Upper lobe of right lung (tissue), 1 donor: Measurements from ENCODE around the gene N4BP2L2. TPM values are rescaled to one million over a fixed set of nuclear protein-coding genes. Genes with fewer than 3 reads are reported as not detected.

ENCODE experiments used
- ATAC-seq: fragments of 200-7000 bp; cut with Tn5 transposase; one replicate; pipeline ENCODE4 v1.9.1; 2020; ENCODE audit warnings: mild to moderate bottlenecking, moderate library complexity
- DNase-seq: peaks from one replicate; pipeline ENCODE4 v3.0.0-alpha.2; 2020
- H3K27ac ChIP-seq: fragments of 200-600 bp; one replicate; pipeline ENCODE4 v1.8.0; 2022
- H3K27me3 ChIP-seq: fragments of 200-600 bp; one replicate; pipeline ENCODE4 v1.8.0; 2022; ENCODE audit warnings: mild to moderate bottlenecking
- H3K36me3 ChIP-seq: fragments of 200-600 bp; one replicate; pipeline ENCODE4 v1.8.0; 2022
- H3K4me1 ChIP-seq: fragments of 200-600 bp; one replicate; pipeline ENCODE4 v1.8.0; 2022
- H3K4me3 ChIP-seq: fragments of 200-600 bp; one replicate; pipeline ENCODE4 v1.8.0; 2022; ENCODE audit warnings: mild to moderate bottlenecking
- H3K9me3 ChIP-seq: fragments of 200-600 bp; one replicate; pipeline ENCODE4 v1.8.0; 2022
- CTCF ChIP-seq: fragments of 200-600 bp; IDR thresholded peaks from one replicate; pipeline ENCODE4 v1.8.0; 2022; ENCODE audit warnings: antibody characterized with exemption
- intact Hi-C: fragments of 100-400 bp; cut with DNase I; formaldehyde crosslinking; loops from one replicate; pipeline ENCODE4 v1.11.0; 2022
- total RNA-seq: library from RNA; stranded (reverse); fragmentation: NEBNext Ultra II Directional; extraction: Animal tissue kit (Norgen Biotek cat#: 25700); gene quantifications from one replicate; pipeline ENCODE4 v1.2.1, GENCODE V29; 2021
- donor health status: DM: no; HTN: yes; CAD: no; lungs with severe emphysema.

The N4BP2L2 gene
- total RNA-seq, 1 donor from 2014 or later: 168 TPM

- Histone ChIP-seq H3K9me3 (no peaks in the 10 kb centered on the region), H3K27me3 (no peaks in the 10 kb centered on the region), H3K27ac (no peak overlapping the region), H3K4me1 (no peaks in the 10 kb centered on the region), H3K4me3 (no peak overlapping the region), H3K36me3 (no peaks in the 10 kb centered on the region)
- intact Hi-C loops: no loop called here
- ATAC-seq (no peak), DNase-seq (no peak)
- no peak for TF ChIP-seq CTCF
Measured at GRCh38 chr13:32491028-32491427, 47.6 kb downstream of the N4BP2L2 start.

DNA sequence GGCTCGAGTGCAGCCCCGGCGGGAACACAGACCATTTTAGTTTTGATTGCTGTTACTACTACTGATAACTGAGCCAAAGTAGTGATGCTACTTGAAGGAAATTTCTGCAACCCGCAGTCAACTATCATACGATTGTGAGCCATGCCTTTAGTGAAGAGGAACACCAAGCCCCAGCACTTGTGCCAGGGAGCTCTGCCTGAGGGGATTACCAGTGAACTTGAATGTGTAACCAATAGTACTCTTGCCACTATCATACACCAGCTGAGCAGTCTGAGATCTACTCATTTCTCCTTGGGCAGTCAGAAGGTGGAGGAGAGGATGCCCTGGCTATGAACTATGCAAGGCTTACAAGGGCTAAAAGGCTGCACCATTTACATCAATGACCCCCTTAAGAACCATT lies 61.7 kb downstream of the N4BP2L2 start:
- Histone ChIP-seq H3K9me3 (no peaks in the 10 kb centered on the region), H3K27me3 (no peaks in the 10 kb centered on the region)

DNA sequence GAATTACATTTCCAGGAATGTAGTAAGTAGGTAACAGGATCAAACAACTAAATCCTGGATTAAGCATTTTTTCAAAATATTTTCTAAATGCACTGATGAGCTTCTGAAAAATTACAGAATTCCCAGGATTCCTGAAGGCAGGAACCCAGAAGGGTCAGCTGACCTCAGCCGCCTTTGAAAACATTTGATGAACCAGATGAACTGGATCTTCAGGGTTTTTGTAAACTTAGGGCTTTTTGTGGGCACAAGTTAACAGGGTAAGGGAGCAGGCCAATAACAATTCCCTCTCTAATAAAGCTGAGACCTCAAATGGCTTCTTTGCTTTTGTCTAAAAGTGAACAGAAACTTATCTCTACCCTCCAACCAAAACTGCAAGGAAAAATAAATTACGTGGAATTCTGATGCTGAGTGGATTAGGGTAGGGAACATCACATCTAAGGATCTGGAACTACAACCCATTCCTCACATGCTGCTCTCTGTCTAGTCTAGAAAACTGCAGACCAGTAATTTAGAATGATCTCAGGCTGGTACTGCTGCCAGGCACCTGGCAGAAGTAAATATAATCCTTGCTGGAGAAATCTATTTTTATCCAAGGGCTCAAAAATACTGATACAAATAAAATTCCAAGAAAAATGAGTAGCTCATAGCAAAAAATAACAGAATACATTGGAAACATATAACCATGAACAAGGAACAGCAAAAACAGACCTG lies 62.4 kb downstream of the N4BP2L2 start:
- H3K9me3 ChIP-seq: no peaks in the 10 kb centered on the region
- H3K27me3 ChIP-seq: no peaks in the 10 kb centered on the region
- H3K36me3 ChIP-seq: no peaks in the 10 kb centered on the region
- H3K4me1 ChIP-seq: no peaks in the 10 kb centered on the region
- no peak for TF ChIP-seq CTCF
- no peak overlapping the region for H3K27ac ChIP-seq
- no peak for ATAC-seq
- intact Hi-C loops: no loop called here
- DNase-seq: no peak
- H3K4me3 ChIP-seq: no peak overlapping the region

More for the DNA sequence above, 61.7 kb downstream of the N4BP2L2 start:
- Histone ChIP-seq H3K4me1 (no peaks in the 10 kb centered on the region), H3K4me3 (no peak overlapping the region), H3K36me3 (no peaks in the 10 kb centered on the region), H3K27ac (no peak overlapping the region)
- no peak for TF ChIP-seq CTCF
- intact Hi-C loops: no loop called here
- DNase-seq (no peak), ATAC-seq (no peak)

DNA sequence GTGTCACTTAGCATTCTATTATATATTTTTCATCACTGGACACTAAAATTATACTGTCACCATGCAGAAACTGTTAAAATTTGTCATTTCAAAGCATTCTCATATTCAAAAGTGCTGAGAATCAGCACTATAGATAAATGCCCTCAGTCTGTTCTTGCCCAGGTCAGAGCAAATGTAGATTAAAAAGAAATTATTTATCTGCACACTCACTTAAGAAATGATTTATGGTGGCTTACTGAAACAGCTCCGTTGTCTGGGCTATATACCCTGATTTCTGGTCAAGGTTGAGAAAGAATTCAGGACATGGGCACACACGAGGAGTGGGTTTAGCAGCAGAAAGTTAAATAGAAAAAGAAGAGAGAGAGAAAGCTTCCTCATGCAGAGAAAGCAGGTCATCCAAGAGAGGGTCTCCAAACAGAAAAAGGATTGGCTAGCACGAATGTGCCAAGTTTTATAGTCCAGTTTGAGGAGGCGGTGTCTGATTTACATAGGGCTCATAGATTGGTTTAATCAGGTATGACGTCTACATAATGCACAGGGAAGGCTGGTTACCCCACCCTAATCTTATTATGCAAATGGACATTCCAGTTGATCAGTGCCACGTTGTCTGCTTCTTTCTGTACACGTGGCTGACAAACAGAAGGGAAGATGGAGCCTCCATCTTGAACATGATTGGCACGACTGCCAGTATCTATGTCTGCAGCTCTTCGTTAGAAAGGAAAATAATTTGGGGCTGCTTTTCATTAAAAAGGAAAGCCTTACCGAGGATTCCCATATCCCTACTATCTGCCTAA lies 63.4 kb downstream of the N4BP2L2 start:
- intact Hi-C loops: no loop called here
- TF ChIP-seq CTCF: no peak
- Histone ChIP-seq H3K27me3 (no peaks in the 10 kb centered on the region), H3K36me3 (no peaks in the 10 kb centered on the region), H3K4me3 (no peak overlapping the region), H3K4me1 (no peaks in the 10 kb centered on the region), H3K27ac (no peak overlapping the region), H3K9me3 (no peaks in the 10 kb centered on the region)
- DNase-seq (no peak), ATAC-seq (no peak)

- no peak for ATAC-seq
- no peak for DNase-seq
- Histone ChIP-seq H3K4me1 (no peaks in the 10 kb centered on the region), H3K27ac (no peak overlapping the region), H3K4me3 (no peak overlapping the region), H3K27me3 (no peaks in the 10 kb centered on the region), H3K36me3 (no peaks in the 10 kb centered on the region), H3K9me3 (no peaks in the 10 kb centered on the region)
- no peak for TF ChIP-seq CTCF
- intact Hi-C loops: no loop called here
Measured at GRCh38 chr13:32473650-32474049, 64.9 kb downstream of the N4BP2L2 start.
